ENCODE results near the gene SUCLA2. TPM values are rescaled to one million over a fixed set of nuclear protein-coding genes. Genes with fewer than 3 reads are reported as not detected.

Gene SUCLA2
- total and polyA plus RNA-seq, 2 of the 8 experiments (the other 6 are each of a cell fraction or from before 2014, with no cell fraction given), result 23.5 to 78.8 TPM

DNA sequence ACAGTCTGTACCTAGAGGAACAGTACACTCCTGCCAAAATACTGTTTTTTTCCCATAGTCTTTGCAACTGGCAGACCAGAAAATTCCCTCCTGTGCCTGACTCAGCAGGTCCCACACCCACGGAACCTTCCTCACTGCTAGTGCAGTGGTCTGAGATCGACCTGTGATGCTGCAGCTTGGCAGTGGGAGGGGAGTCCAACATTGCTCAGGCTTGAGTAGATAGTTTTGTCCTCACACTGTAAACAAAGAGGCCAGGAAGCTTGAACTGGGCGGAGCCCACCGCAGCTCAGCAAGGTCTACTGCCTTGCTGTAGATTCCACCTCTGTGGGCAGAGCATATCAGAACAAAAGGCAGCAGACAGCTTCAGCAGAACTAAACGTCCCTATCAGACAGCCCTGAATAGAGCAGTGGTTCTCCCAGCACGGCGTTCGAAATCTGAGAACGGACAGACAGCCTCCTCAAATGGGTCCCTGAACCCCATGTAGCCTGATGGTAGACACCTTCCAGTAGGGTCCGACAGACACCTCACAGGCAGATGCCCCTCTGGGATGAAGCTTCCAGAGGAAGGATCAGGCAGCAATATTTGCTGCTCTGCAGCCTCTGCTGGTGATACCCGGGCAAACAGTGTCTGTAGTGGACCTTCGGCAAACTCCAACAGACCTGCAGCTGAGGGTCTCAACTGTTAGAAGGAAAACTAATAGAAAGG is 92.7 kb downstream of the SUCLA2 start:
- Histone ChIP-seq H3K4ac (replicated peaks; ENCODE audit: insufficient read length, low read depth, low read length) (no peak overlapping the region), H3K14ac (ENCODE audit: insufficient read length) (no peak overlapping the region), H2BK15ac (ENCODE audit: low read length) (no peak overlapping the region), H3K56ac (replicated peaks; ENCODE audit: insufficient read length, low read depth, low read length) (no peak overlapping the region), H3K27ac (ENCODE audit: low read depth, low read length) (no peak overlapping the region), H4K91ac (replicated peaks; ENCODE audit: insufficient read length, low read length) (no peak overlapping the region), H3K4me2 (ENCODE audit: insufficient read depth in 1 of 2, low read depth in 2 of 2, low read length in 2 of 2) (no peak overlapping the region), H3K79me1 (ENCODE audit: low read depth, low read length) (no peaks in the 10 kb centered on the region), H3K23me2 (ENCODE audit: low read depth, low read length) (no peaks in the 10 kb centered on the region), H2BK120ac (replicated peaks; ENCODE audit: low read depth, low read length) (no peak overlapping the region), H4K5ac (ENCODE audit: insufficient read length, low read depth, low read length) (no peak overlapping the region), H3K9me3 (ENCODE audit: insufficient read depth in 2 of 2, low read depth in 1 of 2, low read length in 1 of 2) (no peaks in the 10 kb centered on the region), H3K23ac (ENCODE audit: insufficient read length) (no peak overlapping the region), H3K9ac (replicated peaks in 1 of 4; ENCODE audit: extremely low read depth in 1 of 4, low read depth in 3 of 4, low read length in 3 of 4) (no peak overlapping the region), H2BK5ac (ENCODE audit: low read depth, low read length) (no peak overlapping the region), H3K18ac (ENCODE audit: extremely low read depth, low read length) (no peak overlapping the region), H4K8ac (ENCODE audit: extremely low read depth, insufficient read depth, low read length) (peak overlapping the region; percentile 79; the same call in 1 of the 2 replicates), H2BK20ac (ENCODE audit: low read length) (no peak overlapping the region), H3K27me3 (replicated peaks in 1 of 4; ENCODE audit: control insufficient read depth in 3 of 4, extremely low read depth in 1 of 4, insufficient read depth in 3 of 4, low read length in 3 of 4) (no peaks in the 10 kb centered on the region), H3K4me3 (ENCODE audit: extremely low read depth in 1 of 4, insufficient read depth in 2 of 4, low read depth in 3 of 4, low read length in 4 of 4) (no peak overlapping the region), H3K36me3 (ENCODE audit: control insufficient read depth in 2 of 4, insufficient read depth in 4 of 4, low read length in 3 of 4) (no peaks in the 10 kb centered on the region), H4K20me1 (replicated peaks in 1 of 2; ENCODE audit: control insufficient read depth in 1 of 2, insufficient read depth in 2 of 2, low read length in 2 of 2) (no peaks in the 10 kb centered on the region), H2AFZ (ENCODE audit: low read length) (no peak overlapping the region), H3K79me2 (ENCODE audit: control insufficient read depth in 1 of 2, insufficient read depth in 2 of 2, low read length in 2 of 2) (no peaks in the 10 kb centered on the region), H2AK5ac (ENCODE audit: low read depth, low read length) (no peak overlapping the region), H2BK12ac (ENCODE audit: low read depth, low read length) (no peak overlapping the region), H3K4me1 (replicated peaks in 1 of 4; ENCODE audit: control insufficient read depth in 3 of 4, insufficient read depth in 4 of 4, low read length in 3 of 4) (no peaks in the 10 kb centered on the region)
- no peak for FAIRE-seq
- ChIA-PET POLR2A (ENCODE audit: partially characterized antibody) (interaction anchor here (0.5 kb wide), 1 partner anchor 105 kb away, joined by 3 read pairs; no protein-coding TSS in a partner anchor), CTCF (ENCODE audit: partially characterized antibody) (interaction anchor here (0.7 kb wide), 1 partner anchor 24 kb away, joined by 3 read pairs; no protein-coding TSS in a partner anchor)
- DNase-seq (ENCODE audit: low read depth in 1 of 2, low spot score in 2 of 2), result no peak
- WGBS, 2 experiments (ENCODE audit: extremely low coverage in 1 of 2, insufficient coverage in 1 of 2, insufficient read length in 1 of 2, insufficient replicate concordance in 2 of 2, low coverage in 1 of 2, low lambda C conversion rate in 2 of 2, missing lambda C conversion rate in 1 of 2), result 88% methylated on average over 12 of the region's 12 CpGs; no CpG with 5 or more reads in 1 of the 2 experiments
- TF ChIP-seq CHD1 (IDR thresholded peaks at IDR 0.05; ENCODE audit: low read depth, low read length) (no peak), ASH2L (IDR thresholded peaks at IDR 0.05; ENCODE audit: low read length) (no peak), GABPA (IDR thresholded peaks at IDR 0.05; ENCODE audit: borderline replicate concordance, insufficient read depth, low read length) (no peak), SUZ12 (IDR thresholded peaks at IDR 0.05; ENCODE audit: low read length) (no peak), POLR2A (IDR thresholded peaks at IDR 0.05; ENCODE audit: control extremely low read depth in 1 of 2, low read depth in 2 of 2, low read length in 2 of 2) (no peak), GTF2F1 (IDR thresholded peaks at IDR 0.05; ENCODE audit: borderline replicate concordance, low read depth, low read length) (no peak), FOSL1 (IDR thresholded peaks at IDR 0.05; ENCODE audit: insufficient read depth, low read depth, low read length) (no peak), RBBP5 (IDR thresholded peaks at IDR 0.05; ENCODE audit: borderline replicate concordance, low read depth, low read length) (no peak)
- TF ChIP-seq, protein P1, sequence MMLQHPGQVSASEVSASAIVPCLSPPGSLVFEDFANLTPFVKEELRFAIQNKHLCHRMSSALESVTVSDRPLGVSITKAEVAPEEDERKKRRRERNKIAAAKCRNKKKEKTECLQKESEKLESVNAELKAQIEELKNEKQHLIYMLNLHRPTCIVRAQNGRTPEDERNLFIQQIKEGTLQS (IDR thresholded peaks at IDR 0.05; ENCODE audit: insufficient read depth, low read depth, low read length), result no peak
- TF ChIP-seq, protein P2, sequence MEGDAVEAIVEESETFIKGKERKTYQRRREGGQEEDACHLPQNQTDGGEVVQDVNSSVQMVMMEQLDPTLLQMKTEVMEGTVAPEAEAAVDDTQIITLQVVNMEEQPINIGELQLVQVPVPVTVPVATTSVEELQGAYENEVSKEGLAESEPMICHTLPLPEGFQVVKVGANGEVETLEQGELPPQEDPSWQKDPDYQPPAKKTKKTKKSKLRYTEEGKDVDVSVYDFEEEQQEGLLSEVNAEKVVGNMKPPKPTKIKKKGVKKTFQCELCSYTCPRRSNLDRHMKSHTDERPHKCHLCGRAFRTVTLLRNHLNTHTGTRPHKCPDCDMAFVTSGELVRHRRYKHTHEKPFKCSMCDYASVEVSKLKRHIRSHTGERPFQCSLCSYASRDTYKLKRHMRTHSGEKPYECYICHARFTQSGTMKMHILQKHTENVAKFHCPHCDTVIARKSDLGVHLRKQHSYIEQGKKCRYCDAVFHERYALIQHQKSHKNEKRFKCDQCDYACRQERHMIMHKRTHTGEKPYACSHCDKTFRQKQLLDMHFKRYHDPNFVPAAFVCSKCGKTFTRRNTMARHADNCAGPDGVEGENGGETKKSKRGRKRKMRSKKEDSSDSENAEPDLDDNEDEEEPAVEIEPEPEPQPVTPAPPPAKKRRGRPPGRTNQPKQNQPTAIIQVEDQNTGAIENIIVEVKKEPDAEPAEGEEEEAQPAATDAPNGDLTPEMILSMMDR (IDR thresholded peaks at IDR 0.05; ENCODE audit: control extremely low read depth in 1 of 3, insufficient read depth in 1 of 3, low read depth in 1 of 3, low read length in 3 of 3), result no peak
